ENCODE measurements around the gene HHIPL1. TPM values are rescaled to one million over a fixed set of nuclear protein-coding genes. Genes with fewer than 3 reads are reported as not detected.

HHIPL1 gene
- total RNA-seq, 1 donor from 2014 or later, result 1.1 TPM

- H3K4me3 ChIP-seq (ENCODE audit: low read depth, low read length), result no peak overlapping the region
- H3K27me3 ChIP-seq (ENCODE audit: control insufficient read depth, insufficient read depth, low read length), result peaks cover 2% of the 10 kb centered on the region
- no peak for DNase-seq (ENCODE audit: low read depth)
- H3K36me3 ChIP-seq (ENCODE audit: control insufficient read depth, insufficient read depth, low read length), result no peaks in the 10 kb centered on the region
- no peak for TF ChIP-seq CTCF (IDR thresholded peaks at IDR 0.05; ENCODE audit: insufficient read depth, low read length, poor library complexity, severe bottlenecking)
These were observed 1.6 kb upstream of the HHIPL1 start for GRCh38 chr14:99643343-99643742.

GRCh38 chr14:99644035-99644587 lies 818 bp upstream of the HHIPL1 start:
- DNase-seq (ENCODE audit: low read depth), result no peak
- Histone ChIP-seq H3K27me3 (ENCODE audit: control insufficient read depth, insufficient read depth, low read length) (peaks cover 2% of the 10 kb centered on the region), H3K36me3 (ENCODE audit: control insufficient read depth, insufficient read depth, low read length) (no peaks in the 10 kb centered on the region), H3K4me3 (ENCODE audit: low read depth, low read length) (no peak overlapping the region)
- TF ChIP-seq CTCF (IDR thresholded peaks at IDR 0.05; ENCODE audit: insufficient read depth, low read length, poor library complexity, severe bottlenecking), result no peak

- TF ChIP-seq CTCF (IDR thresholded peaks at IDR 0.05; ENCODE audit: insufficient read depth, low read length, poor library complexity, severe bottlenecking), result no peak
- peaks cover 2% of the 10 kb centered on the region for H3K27me3 ChIP-seq (ENCODE audit: control insufficient read depth, insufficient read depth, low read length)
- DNase-seq (ENCODE audit: low read depth), result no peak
- no peaks in the 10 kb centered on the region for H3K36me3 ChIP-seq (ENCODE audit: control insufficient read depth, insufficient read depth, low read length)
- peak overlapping the region; percentile 24 for H3K4me3 ChIP-seq (ENCODE audit: low read depth, low read length)
These were observed 896 bp downstream of the HHIPL1 start for GRCh38 chr14:99645545-99646505.

- no peak for TF ChIP-seq CTCF (IDR thresholded peaks at IDR 0.05; ENCODE audit: insufficient read depth, low read length, poor library complexity, severe bottlenecking)
- H3K4me3 ChIP-seq (ENCODE audit: low read depth, low read length), result no peak overlapping the region
- peaks cover 2% of the 10 kb centered on the region for H3K27me3 ChIP-seq (ENCODE audit: control insufficient read depth, insufficient read depth, low read length)
- no peak for DNase-seq (ENCODE audit: low read depth)
- no peaks in the 10 kb centered on the region for H3K36me3 ChIP-seq (ENCODE audit: control insufficient read depth, insufficient read depth, low read length)
These were observed 2.5 kb downstream of the HHIPL1 start for GRCh38 chr14:99647411-99647810.

GRCh38 chr14:99648027-99648784 lies 3.3 kb downstream of the HHIPL1 start:
- no peak overlapping the region for H3K4me3 ChIP-seq (ENCODE audit: low read depth, low read length)
- no peak for TF ChIP-seq CTCF (IDR thresholded peaks at IDR 0.05; ENCODE audit: insufficient read depth, low read length, poor library complexity, severe bottlenecking)
- H3K36me3 ChIP-seq (ENCODE audit: control insufficient read depth, insufficient read depth, low read length), result no peaks in the 10 kb centered on the region
- H3K27me3 ChIP-seq (ENCODE audit: control insufficient read depth, insufficient read depth, low read length), result peaks cover 2% of the 10 kb centered on the region
- DNase-seq (ENCODE audit: low read depth), result no peak

All from kidney epithelial cell (primary cell).